ENCODE data around the gene ZSWIM9.

DNA sequence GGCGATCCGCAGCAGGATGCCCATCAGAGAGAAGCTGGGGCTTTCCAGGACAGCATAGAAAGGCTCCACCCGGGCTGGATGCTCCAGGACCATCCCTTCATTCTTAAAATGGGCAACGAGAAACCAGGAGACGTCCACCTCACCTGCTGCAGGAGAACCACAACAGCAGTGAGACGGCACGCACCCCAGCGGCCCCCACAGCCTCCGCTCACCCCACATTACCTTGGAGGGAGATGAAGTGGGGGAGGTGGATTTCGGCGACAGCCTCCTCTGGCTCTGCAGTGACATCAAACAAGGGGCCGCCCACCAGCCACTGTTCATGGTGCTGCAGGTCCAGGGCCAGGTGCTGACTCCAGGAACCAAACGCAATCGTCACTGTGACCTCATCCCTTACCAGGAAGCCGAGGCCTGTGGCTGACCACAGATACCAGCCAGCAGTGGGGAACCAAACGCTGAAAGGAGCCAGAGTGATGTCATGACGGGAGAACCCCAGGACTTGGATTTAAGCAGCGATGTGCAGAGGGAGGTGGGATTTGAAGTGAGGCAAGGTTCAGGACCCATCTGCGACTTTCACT, 60.2 kb downstream of the ZSWIM9 start:
- TF ChIP-seq POLR2A (IDR thresholded peaks at IDR 0.05) (no peak), CTCF (IDR thresholded peaks at IDR 0.05) (no peak)

Data from vagina (tissue), 2 donors.